Neural progenitor cell (in vitro differentiated cells): ENCODE results near the gene CLTCL1. TPM values are rescaled to one million over a fixed set of nuclear protein-coding genes. Genes with fewer than 3 reads are reported as not detected.

Source experiments
- DNase-seq: peaks from one replicate; pipeline ENCODE4 v3.0.0-alpha.2; 2016; ENCODE audit warnings: low spot score
- H2AFZ ChIP-seq: fragments of 200-600 bp; sonication (generic); replicated peaks from 2 replicates; pipeline ENCODE4 v1.6.1; 2016; ENCODE audit warnings: antibody characterized with exemption
- H3F3A ChIP-seq: fragments of 200-600 bp; sonication (generic); 2 replicates; pipeline ENCODE4 v1.6.1; 2016; ENCODE audit warnings: antibody characterized with exemption, low read depth
- H3K27ac ChIP-seq: fragments of 200-600 bp; sonication (generic); 2 replicates; pipeline ENCODE4 v1.5.1; 2016; ENCODE audit warnings: mild to moderate bottlenecking
- H3K27me3 ChIP-seq: fragments of 200-600 bp; sonication (generic); 2 replicates; pipeline ENCODE4 v1.6.1; 2016; ENCODE audit warnings: mild to moderate bottlenecking, moderate library complexity
- H3K36me3 ChIP-seq: fragments of 200-600 bp; sonication (generic); 2 replicates; pipeline ENCODE4 v1.5.1; 2016
- H3K4me1 ChIP-seq: fragments of 200-600 bp; sonication (generic); 2 replicates; pipeline ENCODE4 v1.6.1; 2016; ENCODE audit warnings: mixed run types
- H3K4me2 ChIP-seq: fragments of 200-600 bp; sonication (generic); 2 replicates; pipeline ENCODE4 v1.6.1; 2016
- H3K4me3 ChIP-seq: fragments of 200-600 bp; sonication (generic); 2 replicates; pipeline ENCODE4 v1.5.1; 2016
- H3K79me2 ChIP-seq: fragments of 200-600 bp; sonication (generic); 2 replicates; pipeline ENCODE4 v1.6.1; 2016; ENCODE audit warnings: low read depth
- H3K9ac ChIP-seq: fragments of 200-600 bp; sonication (generic); 2 replicates; pipeline ENCODE4 v1.6.1; 2016
- H3K9me3 ChIP-seq: fragments of 200-600 bp; sonication (generic); 2 replicates; pipeline ENCODE4 v1.5.1; 2016; ENCODE audit warnings: low read depth
- H4K20me1 ChIP-seq: fragments of 200-600 bp; sonication (generic); 2 replicates; pipeline ENCODE4 v1.6.1; 2016; ENCODE audit warnings: low read depth
- H3K27ac Mint-ChIP-seq: 3 replicates; pipeline ENCODE4 v1.8.0; 2021; ENCODE audit warnings: mixed read lengths
- H3K27me3 Mint-ChIP-seq: 2 replicates; pipeline ENCODE4 v1.8.0; 2022; ENCODE audit warnings: low read depth, mild to moderate bottlenecking, inconsistent platforms, moderate library complexity, mixed read lengths; ENCODE audit not compliant: insufficient read depth
- H3K36me3 Mint-ChIP-seq: 3 replicates; pipeline ENCODE4 v1.8.0; 2021; ENCODE audit warnings: mixed read lengths
- H3K4me1 Mint-ChIP-seq: 3 replicates; pipeline ENCODE4 v1.8.0; 2021; ENCODE audit warnings: mixed read lengths
- H3K4me3 Mint-ChIP-seq: 3 replicates; pipeline ENCODE4 v1.8.0; 2021; ENCODE audit warnings: mild to moderate bottlenecking, moderate library complexity, mixed read lengths
- H3K9me3 Mint-ChIP-seq: 3 replicates; pipeline ENCODE4 v1.8.0; 2020; ENCODE audit warnings: mixed read lengths
- CTCF ChIP-seq: fragments of 200-600 bp; sonication (generic); IDR thresholded peaks from 2 replicates; pipeline ENCODE4 v1.5.1; 2017; ENCODE audit warnings: antibody characterized with exemption, mild to moderate bottlenecking
- EZH2 ChIP-seq: fragments of 200-600 bp; sonication (generic); IDR thresholded peaks from 2 replicates; pipeline ENCODE4 v1.6.1; 2017; ENCODE audit warnings: antibody characterized with exemption, mild to moderate bottlenecking, moderate library complexity
- EZH2phosphoT487 ChIP-seq: fragments of 200-600 bp; sonication (generic); IDR thresholded peaks from 2 replicates; pipeline ENCODE4 v1.6.1; 2017; ENCODE audit warnings: antibody characterized with exemption
- total RNA-seq: library from RNA; depleted of rRNA; stranded (reverse); fragments of >200 nt; gene quantifications from 2 replicates; pipeline ENCODE4 v1.2.3, GENCODE V29; 2015; ENCODE audit warnings: low replicate concordance

Gene CLTCL1
- total RNA-seq, 1 donor from 2014 or later: 13.7 TPM

DNA sequence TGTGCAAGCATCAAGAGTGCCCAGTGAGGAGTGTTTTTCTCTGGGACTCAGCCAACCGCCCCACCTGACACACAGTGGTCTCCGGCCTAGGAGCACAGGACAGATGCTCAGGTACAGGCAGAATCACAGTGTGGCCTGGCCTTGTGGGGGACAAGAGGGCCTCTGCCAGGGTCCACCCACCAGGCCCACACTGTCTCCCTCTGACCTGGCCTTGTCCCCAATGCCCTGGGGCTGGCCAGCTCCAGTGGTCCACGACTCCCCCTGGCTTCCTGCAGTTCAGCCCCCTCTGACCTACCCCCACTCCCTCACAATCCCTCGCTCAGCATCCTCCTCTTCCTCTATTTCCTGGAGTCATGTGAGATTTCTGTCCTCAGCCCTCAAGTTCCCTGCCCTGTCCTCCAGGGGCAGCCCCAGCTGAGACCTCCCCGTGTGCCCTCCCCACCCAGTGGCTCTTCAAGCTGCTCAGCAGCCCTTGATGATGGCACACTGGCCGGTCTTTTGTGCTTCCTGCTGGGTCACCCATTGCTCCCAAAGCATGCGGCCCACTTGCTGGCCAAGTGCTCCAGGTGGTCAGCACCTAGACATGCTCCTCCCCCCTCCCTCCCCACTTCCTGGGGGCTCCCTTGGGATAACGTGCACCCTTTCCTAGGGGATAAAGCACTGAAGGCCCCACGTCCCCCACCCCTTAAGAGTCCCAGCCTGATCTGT lies 158.7 kb downstream of the CLTCL1 start:
- H3K36me3 Mint-ChIP-seq: peaks cover 14% of the 10 kb centered on the region
- H3F3A ChIP-seq: no peaks in the 10 kb centered on the region
- DNase-seq: no peak
- no peaks in the 10 kb centered on the region for H3K36me3 ChIP-seq
- H2AFZ ChIP-seq: no peak overlapping the region
- peaks cover 7% of the 10 kb centered on the region for H3K27me3 Mint-ChIP-seq
- H3K27me3 ChIP-seq: no peaks in the 10 kb centered on the region
- H3K4me3 Mint-ChIP-seq: no peak overlapping the region
- no peak overlapping the region for H3K27ac Mint-ChIP-seq
- H4K20me1 ChIP-seq: no peaks in the 10 kb centered on the region
- TF ChIP-seq EZH2phosphoT487: no peak
- no peak for TF ChIP-seq CTCF
- TF ChIP-seq EZH2: no peak
- H3K79me2 ChIP-seq: no peaks in the 10 kb centered on the region
- H3K4me3 ChIP-seq: no peak overlapping the region
- H3K27ac ChIP-seq: no peak overlapping the region
- no peak overlapping the region for H3K9ac ChIP-seq
- H3K9me3 ChIP-seq: no peaks in the 10 kb centered on the region
- no peaks in the 10 kb centered on the region for H3K4me1 Mint-ChIP-seq
- H3K4me1 ChIP-seq: no peaks in the 10 kb centered on the region
- H3K9me3 Mint-ChIP-seq: no peaks in the 10 kb centered on the region
- H3K4me2 ChIP-seq: no peak overlapping the region

GRCh38 chr22:19132153-19132552 lies 159.4 kb downstream of the CLTCL1 start:
- Mint-ChIP-seq H3K4me3 (no peak overlapping the region), H3K36me3 (peaks cover 14% of the 10 kb centered on the region), H3K27ac (no peak overlapping the region), H3K27me3 (peaks cover 7% of the 10 kb centered on the region), H3K9me3 (no peaks in the 10 kb centered on the region), H3K4me1 (no peaks in the 10 kb centered on the region)
- H2AFZ ChIP-seq: no peak overlapping the region
- TF ChIP-seq EZH2phosphoT487: no peak
- TF ChIP-seq CTCF: no peak
- no peak for TF ChIP-seq EZH2
- DNase-seq: no peak
- H3K79me2 ChIP-seq: no peaks in the 10 kb centered on the region
- no peaks in the 10 kb centered on the region for H4K20me1 ChIP-seq
- H3K4me3 ChIP-seq: no peak overlapping the region
- no peak overlapping the region for H3K9ac ChIP-seq
- no peaks in the 10 kb centered on the region for H3K9me3 ChIP-seq
- H3K4me1 ChIP-seq: no peaks in the 10 kb centered on the region
- H3K4me2 ChIP-seq: no peak overlapping the region
- H3F3A ChIP-seq: no peaks in the 10 kb centered on the region
- no peaks in the 10 kb centered on the region for H3K27me3 ChIP-seq
- H3K27ac ChIP-seq: no peak overlapping the region
- H3K36me3 ChIP-seq: no peaks in the 10 kb centered on the region

DNA sequence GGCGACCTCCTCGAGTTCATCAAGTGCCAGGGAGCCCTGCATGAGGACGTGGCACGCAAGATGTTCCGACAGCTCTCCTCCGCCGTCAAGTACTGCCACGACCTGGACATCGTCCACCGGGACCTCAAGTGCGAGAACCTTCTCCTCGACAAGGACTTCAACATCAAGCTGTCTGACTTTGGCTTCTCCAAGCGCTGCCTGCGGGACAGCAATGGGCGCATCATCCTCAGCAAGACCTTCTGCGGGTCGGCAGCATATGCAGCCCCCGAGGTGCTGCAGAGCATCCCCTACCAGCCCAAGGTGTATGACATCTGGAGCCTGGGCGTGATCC lies 159.9 kb downstream of the CLTCL1 start:
- Histone ChIP-seq H3F3A (no peaks in the 10 kb centered on the region), H3K79me2 (no peaks in the 10 kb centered on the region), H3K9me3 (no peaks in the 10 kb centered on the region), H3K9ac (no peak overlapping the region), H3K4me3 (no peak overlapping the region), H3K4me2 (no peak overlapping the region), H2AFZ (no peak overlapping the region), H3K36me3 (no peaks in the 10 kb centered on the region), H3K27me3 (no peaks in the 10 kb centered on the region), H3K4me1 (no peaks in the 10 kb centered on the region), H4K20me1 (no peaks in the 10 kb centered on the region), H3K27ac (no peak overlapping the region)
- Mint-ChIP-seq H3K27ac (no peak overlapping the region), H3K27me3 (peaks cover 7% of the 10 kb centered on the region), H3K4me3 (no peak overlapping the region), H3K36me3 (peaks cover 14% of the 10 kb centered on the region), H3K4me1 (no peaks in the 10 kb centered on the region), H3K9me3 (no peaks in the 10 kb centered on the region)
- TF ChIP-seq CTCF: no peak
- TF ChIP-seq EZH2phosphoT487: no peak
- TF ChIP-seq EZH2: no peak
- DNase-seq: no peak
